PC-3 (cell line): ENCODE results near the gene GALNTL6. TPM values are rescaled to one million over a fixed set of nuclear protein-coding genes. Genes with fewer than 3 reads are reported as not detected.

Experiments used
- ATAC-seq: fragments of 200-7000 bp; cut with Tn5 transposase; 2 replicates; pipeline ENCODE4 v1.9.1; 2020; ENCODE audit warnings: mild to moderate bottlenecking, moderate library complexity
- BruUV-seq: library from RNA; stranded (reverse); fragments of 400-500 nt; replicated peaks from 2 replicates; lab custom pipeline; 2021; lab: Mats Ljungman, UMichigan
- CTCF ChIA-PET: fragments of 300-600 bp; sonication (Branson Sonifier 250); formaldehyde crosslinking; loops from one replicate; lab custom pipeline; 2022; ENCODE audit warnings: antibody characterized with exemption; lab: Charles Lee
- POLR2A ChIA-PET: fragments of 300-600 bp; sonication (Branson Sonifier 250); formaldehyde crosslinking; loops from one replicate; lab custom pipeline; 2022; ENCODE audit warnings: antibody characterized with exemption; ENCODE audit not compliant: unreplicated experiment; lab: Charles Lee
- DNase-seq: peaks from one replicate; pipeline ENCODE4 v3.0.0-alpha.2; 2015
- H2AFZ ChIP-seq: fragments of 300-600 bp; sonication (generic); 2 replicates; pipeline ENCODE4 v1.6.0; 2016; ENCODE audit warnings: antibody characterized with exemption, low read length
- H3F3A ChIP-seq: fragments of 300-600 bp; sonication (generic); one replicate; pipeline ENCODE4 v1.6.0; 2017; ENCODE audit warnings: antibody characterized with exemption, low read length, control low read depth, mild to moderate bottlenecking; ENCODE audit not compliant: unreplicated experiment
- H3K27ac ChIP-seq: fragments of 300-600 bp; sonication (generic); 2 replicates; pipeline ENCODE4 v1.5.1; 2016; ENCODE audit warnings: mild to moderate bottlenecking, low read length
- H3K27me3 ChIP-seq: fragments of 300-600 bp; sonication (generic); 2 replicates; pipeline ENCODE4 v1.6.1; 2016; ENCODE audit warnings: low read length, mixed read lengths
- H3K36me3 ChIP-seq: fragments of 300-600 bp; sonication (generic); 2 replicates; pipeline ENCODE4 v1.6.1; 2016; ENCODE audit warnings: low read depth, mixed run types, low read length, mixed read lengths
- H3K4me1 ChIP-seq: fragments of 300-600 bp; sonication (generic); 2 replicates; pipeline ENCODE4 v1.5.1; 2016; ENCODE audit warnings: low read length; ENCODE audit not compliant: insufficient read depth
- H3K4me2 ChIP-seq: fragments of 300-600 bp; sonication (generic); 2 replicates; pipeline ENCODE4 v1.6.0; 2016; ENCODE audit warnings: low read length
- H3K4me3 ChIP-seq: fragments of 300-600 bp; sonication (generic); 2 replicates; pipeline ENCODE4 v1.5.1; 2016; ENCODE audit warnings: mild to moderate bottlenecking, low read length, mixed read lengths
- H3K79me2 ChIP-seq: fragments of 300-600 bp; sonication (generic); 2 replicates; pipeline ENCODE4 v1.6.1; 2017; ENCODE audit warnings: low read length, mixed read lengths
- H3K9ac ChIP-seq: fragments of 300-600 bp; sonication (generic); 2 replicates; pipeline ENCODE4 v1.6.0; 2016; ENCODE audit warnings: mild to moderate bottlenecking, low read length
- H3K9me2 ChIP-seq: fragments of 300-600 bp; sonication (generic); replicated peaks from 2 replicates; pipeline ENCODE4 v1.6.1; 2016; ENCODE audit warnings: mixed run types, low read length, mixed read lengths
- H3K9me3 ChIP-seq: fragments of 300-600 bp; sonication (generic); 2 replicates; pipeline ENCODE4 v1.6.1; 2016; ENCODE audit warnings: low read length, mixed read lengths
- H4K20me1 ChIP-seq: fragments of 300-600 bp; sonication (generic); 2 replicates; pipeline ENCODE4 v1.6.1; 2016; ENCODE audit warnings: low read length, mixed read lengths
- EZH2 ChIP-seq: fragments of 300-600 bp; sonication (generic); IDR thresholded peaks from one replicate; pipeline ENCODE4 v1.6.1; 2017; ENCODE audit warnings: antibody characterized with exemption, mild to moderate bottlenecking, low read length; ENCODE audit not compliant: unreplicated experiment
- EZH2phosphoT487 ChIP-seq: fragments of 300-600 bp; sonication (generic); IDR thresholded peaks from 2 replicates; pipeline ENCODE4 v1.6.1; 2018; ENCODE audit warnings: mild to moderate bottlenecking, antibody characterized with exemption, low read length, borderline replicate concordance
- intact Hi-C: fragments of 100-400 bp; cut with micrococcal nuclease; formaldehyde crosslinking; loops from 2 replicates; pipeline ENCODE4 v1.9.0; 2023
- total RNA-seq: library from RNA; depleted of rRNA; stranded (reverse); fragments of >200 nt; gene quantifications from 2 replicates; pipeline ENCODE4 v1.2.3, GENCODE V29; 2014
- TF ChIP-seq, protein P1 (sequence below): fragments of 300-600 bp; sonication (generic); conservative IDR thresholded peaks from 2 replicates; pipeline ENCODE4 v1.5.1; 2017; ENCODE audit warnings: antibody characterized with exemption, low read depth, mild to moderate bottlenecking, low read length

GALNTL6 gene
- total RNA-seq, 1 experiment from 2014 or later = not detected

DNA sequence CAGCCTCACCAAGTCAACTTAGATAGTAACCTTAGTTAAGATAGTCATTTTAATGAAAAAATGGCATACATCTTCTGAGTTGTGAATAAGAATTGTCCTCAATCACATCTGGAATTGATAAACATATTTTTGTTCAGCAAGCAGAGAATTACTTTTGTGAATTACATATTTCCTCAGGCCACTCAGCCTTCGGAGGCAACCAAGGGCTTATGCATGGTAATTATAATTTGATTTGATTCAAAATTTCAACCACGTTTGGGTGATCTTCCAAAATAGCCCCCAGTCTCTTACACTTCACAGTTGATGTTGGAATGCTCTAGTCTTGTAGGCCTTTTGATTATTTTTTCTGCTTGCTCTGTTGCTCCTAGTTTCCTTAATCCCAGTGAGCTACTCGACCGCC, 63.4 kb downstream of the GALNTL6 start:
- no TSS peak for BruUV-seq
- no peaks in the 10 kb centered on the region for H3K9me2 ChIP-seq
- H3K36me3 ChIP-seq = no peaks in the 10 kb centered on the region
- H3K9ac ChIP-seq = no peak overlapping the region
- intact Hi-C loops = no loop called here
- no peaks in the 10 kb centered on the region for H3K9me3 ChIP-seq
- ChIA-PET CTCF (no interaction called here), POLR2A (no interaction called here)
- H3K27me3 ChIP-seq = no peaks in the 10 kb centered on the region
- H3K4me3 ChIP-seq = no peak overlapping the region
- H3K4me2 ChIP-seq = no peak overlapping the region
- H3K27ac ChIP-seq = no peak overlapping the region
- TF ChIP-seq EZH2phosphoT487 = no peak
- no peak overlapping the region for H2AFZ ChIP-seq
- H3K79me2 ChIP-seq = no peaks in the 10 kb centered on the region
- no peaks in the 10 kb centered on the region for H3K4me1 ChIP-seq
- ATAC-seq (no peak), DNase-seq (no peak)
- no peaks in the 10 kb centered on the region for H3F3A ChIP-seq
- no peaks in the 10 kb centered on the region for H4K20me1 ChIP-seq

DNA sequence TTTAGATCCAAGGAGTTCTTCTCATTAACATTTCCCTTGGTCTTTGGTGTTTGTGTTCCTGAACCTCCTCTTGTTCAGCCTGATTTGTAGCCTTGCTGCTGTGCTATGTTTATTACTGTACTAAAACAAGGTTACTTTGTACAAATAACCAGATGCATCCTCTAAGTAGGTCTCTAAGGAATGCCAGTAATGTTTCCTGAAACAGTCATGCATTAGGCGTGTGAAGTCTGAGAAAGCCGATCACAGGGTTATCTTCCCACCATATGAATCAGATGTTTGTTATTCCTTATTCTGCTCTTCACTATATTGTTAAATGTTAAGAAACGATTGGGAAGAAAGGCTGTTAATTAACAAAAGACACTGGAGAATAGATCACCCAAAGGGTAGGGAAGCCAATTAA, 66.9 kb downstream of the GALNTL6 start:
- peak; percentile 36 for DNase-seq
- no peak overlapping the region for H3K4me3 ChIP-seq
- TF ChIP-seq EZH2phosphoT487 (no peak), EZH2 (no peak)
- TF ChIP-seq, protein P1, sequence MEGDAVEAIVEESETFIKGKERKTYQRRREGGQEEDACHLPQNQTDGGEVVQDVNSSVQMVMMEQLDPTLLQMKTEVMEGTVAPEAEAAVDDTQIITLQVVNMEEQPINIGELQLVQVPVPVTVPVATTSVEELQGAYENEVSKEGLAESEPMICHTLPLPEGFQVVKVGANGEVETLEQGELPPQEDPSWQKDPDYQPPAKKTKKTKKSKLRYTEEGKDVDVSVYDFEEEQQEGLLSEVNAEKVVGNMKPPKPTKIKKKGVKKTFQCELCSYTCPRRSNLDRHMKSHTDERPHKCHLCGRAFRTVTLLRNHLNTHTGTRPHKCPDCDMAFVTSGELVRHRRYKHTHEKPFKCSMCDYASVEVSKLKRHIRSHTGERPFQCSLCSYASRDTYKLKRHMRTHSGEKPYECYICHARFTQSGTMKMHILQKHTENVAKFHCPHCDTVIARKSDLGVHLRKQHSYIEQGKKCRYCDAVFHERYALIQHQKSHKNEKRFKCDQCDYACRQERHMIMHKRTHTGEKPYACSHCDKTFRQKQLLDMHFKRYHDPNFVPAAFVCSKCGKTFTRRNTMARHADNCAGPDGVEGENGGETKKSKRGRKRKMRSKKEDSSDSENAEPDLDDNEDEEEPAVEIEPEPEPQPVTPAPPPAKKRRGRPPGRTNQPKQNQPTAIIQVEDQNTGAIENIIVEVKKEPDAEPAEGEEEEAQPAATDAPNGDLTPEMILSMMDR = no peak
- no peaks in the 10 kb centered on the region for H3K4me1 ChIP-seq
- ChIA-PET CTCF (no interaction called here), POLR2A (no interaction called here)
- H3K9ac ChIP-seq = no peak overlapping the region
- intact Hi-C loops = no loop called here
- H3K27me3 ChIP-seq = no peaks in the 10 kb centered on the region
- H3K36me3 ChIP-seq = no peaks in the 10 kb centered on the region
- no peak overlapping the region for H2AFZ ChIP-seq
- BruUV-seq = no TSS peak
- no peaks in the 10 kb centered on the region for H3K9me3 ChIP-seq
- no peaks in the 10 kb centered on the region for H3F3A ChIP-seq
- no peaks in the 10 kb centered on the region for H3K9me2 ChIP-seq
- no peak for ATAC-seq
- no peak overlapping the region for H3K4me2 ChIP-seq
- H3K27ac ChIP-seq = no peak overlapping the region
- H4K20me1 ChIP-seq = no peaks in the 10 kb centered on the region
- H3K79me2 ChIP-seq = no peaks in the 10 kb centered on the region

DNA sequence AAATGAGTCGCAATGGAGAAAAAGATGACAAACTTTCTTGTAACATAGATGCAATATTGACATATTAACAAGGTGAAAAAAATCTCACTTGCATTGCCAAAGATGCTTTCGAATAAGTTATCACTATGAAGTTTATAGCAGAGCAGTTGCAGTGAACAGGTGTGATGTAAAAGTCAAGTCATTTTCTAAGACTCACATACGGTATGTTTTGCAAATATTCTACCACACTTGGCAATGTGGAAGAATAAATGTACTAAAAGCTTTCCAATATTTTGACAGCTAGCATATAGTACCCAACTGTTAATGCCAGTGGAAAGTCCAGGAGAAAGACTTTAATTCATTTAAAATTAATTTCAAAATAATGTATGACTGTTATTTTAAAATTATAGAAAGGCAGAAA, 76.5 kb downstream of the GALNTL6 start:
- H3K4me1 ChIP-seq = no peaks in the 10 kb centered on the region
- no peak for DNase-seq
- H3K79me2 ChIP-seq = no peaks in the 10 kb centered on the region
- H4K20me1 ChIP-seq = no peaks in the 10 kb centered on the region
- no peaks in the 10 kb centered on the region for H3K9me3 ChIP-seq
- H3K4me2 ChIP-seq = no peak overlapping the region
- H3K9ac ChIP-seq = no peak overlapping the region
- intact Hi-C loops = no loop called here
- ChIA-PET CTCF (no interaction called here), POLR2A (no interaction called here)
- no peaks in the 10 kb centered on the region for H3K9me2 ChIP-seq
- BruUV-seq = no TSS peak
- H3K27me3 ChIP-seq = no peaks in the 10 kb centered on the region
- no peak overlapping the region for H3K27ac ChIP-seq
- no peak for TF ChIP-seq EZH2
- no peaks in the 10 kb centered on the region for H3F3A ChIP-seq
- H2AFZ ChIP-seq = no peak overlapping the region
- no peaks in the 10 kb centered on the region for H3K36me3 ChIP-seq
- no peak overlapping the region for H3K4me3 ChIP-seq
- no peak for ATAC-seq

DNA sequence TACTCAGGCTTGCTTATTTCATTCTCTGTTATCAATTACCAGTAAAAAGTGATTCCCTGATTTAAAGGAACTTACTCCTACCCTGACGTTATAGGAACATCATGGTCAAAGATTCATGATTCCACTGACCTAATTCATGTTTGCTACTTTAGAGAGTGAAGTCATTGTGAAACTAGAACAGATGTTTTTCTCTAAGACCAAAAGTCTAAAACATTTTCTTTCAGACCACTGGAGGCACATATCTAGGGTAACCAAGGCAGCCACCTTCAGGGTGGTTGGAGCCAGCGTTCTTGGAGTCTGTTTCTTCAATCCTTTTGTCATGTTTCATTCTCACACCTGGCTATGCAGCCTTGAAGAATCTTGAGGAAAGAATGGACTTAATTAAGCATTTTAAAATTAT, 77.8 kb downstream of the GALNTL6 start:
- POLR2A ChIA-PET = no interaction called here
- intact Hi-C loops = no loop called here
- BruUV-seq = no TSS peak

More for the DNA sequence above, 77.8 kb downstream of the GALNTL6 start:
- Histone ChIP-seq H3K36me3 (no peaks in the 10 kb centered on the region), H3F3A (no peaks in the 10 kb centered on the region), H3K9me2 (no peaks in the 10 kb centered on the region), H3K79me2 (no peaks in the 10 kb centered on the region), H3K4me1 (no peaks in the 10 kb centered on the region), H3K27ac (no peak overlapping the region), H3K27me3 (no peaks in the 10 kb centered on the region), H3K9me3 (no peaks in the 10 kb centered on the region), H4K20me1 (no peaks in the 10 kb centered on the region), H3K4me2 (no peak overlapping the region), H3K4me3 (no peak overlapping the region), H2AFZ (no peak overlapping the region), H3K9ac (no peak overlapping the region)
- DNase-seq (no peak), ATAC-seq (no peak)
- CTCF ChIA-PET = no interaction called here
- TF ChIP-seq EZH2 (no peak), EZH2phosphoT487 (no peak)
- TF ChIP-seq, protein P1 = no peak
